Upper lobe of right lung (tissue), 1 donor: ENCODE data around the gene PLD5. TPM values are rescaled to one million over a fixed set of nuclear protein-coding genes. Genes with fewer than 3 reads are reported as not detected.
"Not testable (repeated sequence)": the region's sequence is repeated elsewhere in the genome, so short reads cannot be mapped to it uniquely, and the experiment has no call there.

Source experiments
- ATAC-seq: fragments of 200-7000 bp; cut with Tn5 transposase; one replicate; pipeline ENCODE4 v1.9.1; 2020; ENCODE audit warnings: mild to moderate bottlenecking, moderate library complexity
- DNase-seq: peaks from one replicate; pipeline ENCODE4 v3.0.0-alpha.2; 2020
- H3K27ac ChIP-seq: fragments of 200-600 bp; one replicate; pipeline ENCODE4 v1.8.0; 2022
- H3K27me3 ChIP-seq: fragments of 200-600 bp; one replicate; pipeline ENCODE4 v1.8.0; 2022; ENCODE audit warnings: mild to moderate bottlenecking
- H3K36me3 ChIP-seq: fragments of 200-600 bp; one replicate; pipeline ENCODE4 v1.8.0; 2022
- H3K4me1 ChIP-seq: fragments of 200-600 bp; one replicate; pipeline ENCODE4 v1.8.0; 2022
- H3K4me3 ChIP-seq: fragments of 200-600 bp; one replicate; pipeline ENCODE4 v1.8.0; 2022; ENCODE audit warnings: mild to moderate bottlenecking
- H3K9me3 ChIP-seq: fragments of 200-600 bp; one replicate; pipeline ENCODE4 v1.8.0; 2022
- intact Hi-C: fragments of 100-400 bp; cut with DNase I; formaldehyde crosslinking; loops from one replicate; pipeline ENCODE4 v1.11.0; 2022
- total RNA-seq: library from RNA; stranded (reverse); fragmentation: NEBNext Ultra II Directional; extraction: Animal tissue kit (Norgen Biotek cat#: 25700); gene quantifications from one replicate; pipeline ENCODE4 v1.2.1, GENCODE V29; 2021
- TF ChIP-seq, protein P1 (sequence below): fragments of 200-600 bp; IDR thresholded peaks from one replicate; pipeline ENCODE4 v1.8.0; 2022; ENCODE audit warnings: antibody characterized with exemption
- donor health status: DM: no; HTN: yes; CAD: no; lungs with severe emphysema.

The PLD5 gene
- total RNA-seq, 1 donor from 2014 or later, result 0.87 TPM

- Histone ChIP-seq H3K4me3 (no peak overlapping the region), H3K36me3 (no peaks in the 10 kb centered on the region), H3K9me3 (no peaks in the 10 kb centered on the region), H3K27me3 (no peaks in the 10 kb centered on the region), H3K27ac (no peak overlapping the region), H3K4me1 (no peaks in the 10 kb centered on the region)
- intact Hi-C loops, result no loop called here
- no peak for ATAC-seq
- TF ChIP-seq, protein P1, sequence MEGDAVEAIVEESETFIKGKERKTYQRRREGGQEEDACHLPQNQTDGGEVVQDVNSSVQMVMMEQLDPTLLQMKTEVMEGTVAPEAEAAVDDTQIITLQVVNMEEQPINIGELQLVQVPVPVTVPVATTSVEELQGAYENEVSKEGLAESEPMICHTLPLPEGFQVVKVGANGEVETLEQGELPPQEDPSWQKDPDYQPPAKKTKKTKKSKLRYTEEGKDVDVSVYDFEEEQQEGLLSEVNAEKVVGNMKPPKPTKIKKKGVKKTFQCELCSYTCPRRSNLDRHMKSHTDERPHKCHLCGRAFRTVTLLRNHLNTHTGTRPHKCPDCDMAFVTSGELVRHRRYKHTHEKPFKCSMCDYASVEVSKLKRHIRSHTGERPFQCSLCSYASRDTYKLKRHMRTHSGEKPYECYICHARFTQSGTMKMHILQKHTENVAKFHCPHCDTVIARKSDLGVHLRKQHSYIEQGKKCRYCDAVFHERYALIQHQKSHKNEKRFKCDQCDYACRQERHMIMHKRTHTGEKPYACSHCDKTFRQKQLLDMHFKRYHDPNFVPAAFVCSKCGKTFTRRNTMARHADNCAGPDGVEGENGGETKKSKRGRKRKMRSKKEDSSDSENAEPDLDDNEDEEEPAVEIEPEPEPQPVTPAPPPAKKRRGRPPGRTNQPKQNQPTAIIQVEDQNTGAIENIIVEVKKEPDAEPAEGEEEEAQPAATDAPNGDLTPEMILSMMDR, result no peak
- no peak for DNase-seq
Observed at GRCh38 chr1:242196101-242196500, 328.4 kb downstream of the PLD5 start.

GRCh38 chr1:242189591-242189990 is 334.9 kb downstream of the PLD5 start:
- Histone ChIP-seq H3K4me3 (no peak overlapping the region), H3K27ac (no peak overlapping the region), H3K4me1 (no peaks in the 10 kb centered on the region), H3K36me3 (no peaks in the 10 kb centered on the region), H3K9me3 (no peaks in the 10 kb centered on the region), H3K27me3 (no peaks in the 10 kb centered on the region)
- TF ChIP-seq, protein P1, result no peak
- DNase-seq, result no peak
- ATAC-seq, result no peak
- intact Hi-C loops, result no loop called here

GRCh38 chr1:242187816-242188215 is 336.7 kb downstream of the PLD5 start:
- intact Hi-C loops, result no loop called here
- DNase-seq (no peak), ATAC-seq (no peak)
- Histone ChIP-seq H3K36me3 (no peaks in the 10 kb centered on the region), H3K4me3 (no peak overlapping the region), H3K27ac (no peak overlapping the region), H3K9me3 (no peaks in the 10 kb centered on the region), H3K4me1 (no peaks in the 10 kb centered on the region), H3K27me3 (no peaks in the 10 kb centered on the region)
- TF ChIP-seq, protein P1, result no peak

- no peaks in the 10 kb centered on the region for H3K36me3 ChIP-seq
- no peaks in the 10 kb centered on the region for H3K27me3 ChIP-seq
- H3K4me3 ChIP-seq, result no peak overlapping the region
- ATAC-seq (no peak), DNase-seq (no peak)
- no peak overlapping the region for H3K27ac ChIP-seq
- H3K4me1 ChIP-seq, result no peaks in the 10 kb centered on the region
- no peaks in the 10 kb centered on the region for H3K9me3 ChIP-seq
- TF ChIP-seq, protein P1, result no peak
- intact Hi-C loops, result no loop called here
Observed at GRCh38 chr1:242187171-242187570, 337.3 kb downstream of the PLD5 start.

DNA sequence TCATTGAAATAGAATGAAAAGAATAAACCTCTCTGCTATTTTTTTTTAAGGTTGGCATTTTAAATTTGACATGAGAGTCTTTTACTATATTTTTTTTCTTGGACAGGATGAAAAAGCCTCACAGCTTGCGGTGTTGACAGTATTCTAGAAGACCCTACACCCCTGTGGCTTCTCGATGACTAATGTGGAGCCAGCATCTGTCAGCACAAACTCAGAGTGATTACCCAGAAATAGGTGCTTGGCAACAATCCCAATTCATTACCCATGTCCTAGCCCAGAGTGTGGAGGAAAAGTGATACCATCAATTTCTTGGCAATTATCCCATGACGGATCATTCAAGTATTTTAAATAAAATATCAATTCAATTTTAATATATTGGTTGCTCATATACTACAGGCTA is 338.8 kb downstream of the PLD5 start:
- Histone ChIP-seq H3K27me3 (no peaks in the 10 kb centered on the region), H3K36me3 (no peaks in the 10 kb centered on the region), H3K27ac (no peak overlapping the region), H3K4me1 (no peaks in the 10 kb centered on the region), H3K9me3 (no peaks in the 10 kb centered on the region), H3K4me3 (no peak overlapping the region)
- TF ChIP-seq, protein P1, result no peak
- ATAC-seq, result no peak
- DNase-seq, result no peak
- intact Hi-C loops, result no loop called here

DNA sequence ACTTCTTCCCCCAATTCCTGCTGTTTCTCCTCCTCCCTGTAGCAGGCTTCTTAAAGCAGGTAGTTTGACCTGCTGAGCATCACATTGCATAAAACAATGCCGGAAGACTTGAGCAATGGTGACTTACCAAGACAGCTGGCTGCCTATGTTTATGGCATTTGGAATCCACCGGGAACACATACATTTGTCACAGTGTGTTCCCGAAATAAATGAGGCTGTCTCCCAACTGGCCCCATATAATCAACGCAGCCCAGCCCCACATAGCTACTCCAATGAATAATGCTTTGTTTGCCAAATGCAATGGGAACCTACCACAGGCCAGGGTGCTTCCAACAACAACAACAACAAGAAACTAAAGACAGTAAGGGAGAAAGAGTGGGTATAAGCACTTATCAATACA is 339.5 kb downstream of the PLD5 start:
- intact Hi-C loops, result no loop called here
- TF ChIP-seq, protein P1, result no peak
- H3K27ac ChIP-seq, result no peak overlapping the region

GRCh38 chr1:242179767-242180166 is 344.7 kb downstream of the PLD5 start:
- H3K4me1 ChIP-seq, H3K4me3 ChIP-seq, H3K36me3 ChIP-seq, H3K27ac ChIP-seq, H3K9me3 ChIP-seq, DNase-seq, ATAC-seq, intact Hi-C loops, H3K27me3 ChIP-seq: not testable (repeated sequence)

More for the DNA sequence above, 339.5 kb downstream of the PLD5 start:
- no peaks in the 10 kb centered on the region for H3K27me3 ChIP-seq
- ATAC-seq, result no peak
- no peak for DNase-seq
- H3K9me3 ChIP-seq, result no peaks in the 10 kb centered on the region
- H3K36me3 ChIP-seq, result no peaks in the 10 kb centered on the region
- H3K4me3 ChIP-seq, result no peak overlapping the region
- H3K4me1 ChIP-seq, result no peaks in the 10 kb centered on the region
